Midbrain (tissue), 1 donor: ENCODE results near the gene MORN1.
A peak's percentile ranks its signal among the peaks of the same experiment; 100 is the strongest.
"Not testable (repeated sequence)": the region's sequence is repeated elsewhere in the genome, so short reads cannot be mapped to it uniquely, and the experiment has no call there.

ENCODE experiments used
- DNase-seq: peaks from one replicate; lab custom pipeline; 2025; lab: John Stamatoyannopoulos, UW

MORN1 gene

DNA sequence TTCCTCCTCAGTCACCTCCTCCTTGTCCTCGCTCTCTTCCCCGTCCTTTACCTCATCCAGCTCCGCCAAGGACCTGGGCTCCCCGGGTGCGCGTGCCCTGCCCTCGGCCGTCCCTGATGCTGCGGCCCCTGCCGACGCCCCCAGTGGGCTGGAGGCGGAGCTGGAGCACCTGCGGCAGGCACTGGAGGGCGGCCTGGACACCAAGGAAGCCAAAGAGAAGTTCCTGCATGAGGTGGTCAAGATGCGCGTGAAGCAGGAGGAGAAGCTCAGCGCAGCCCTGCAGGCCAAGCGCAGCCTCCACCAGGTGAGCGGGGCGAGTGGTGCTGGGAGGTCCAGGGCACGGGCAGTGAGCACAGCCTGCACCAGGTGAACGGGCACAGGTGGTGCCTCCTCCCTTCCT is 87.1 kb downstream of the MORN1 start:
- no peak for DNase-seq

- DNase-seq: no peak
Observed at GRCh38 chr1:2303781-2304180, 87.6 kb downstream of the MORN1 start.

DNA sequence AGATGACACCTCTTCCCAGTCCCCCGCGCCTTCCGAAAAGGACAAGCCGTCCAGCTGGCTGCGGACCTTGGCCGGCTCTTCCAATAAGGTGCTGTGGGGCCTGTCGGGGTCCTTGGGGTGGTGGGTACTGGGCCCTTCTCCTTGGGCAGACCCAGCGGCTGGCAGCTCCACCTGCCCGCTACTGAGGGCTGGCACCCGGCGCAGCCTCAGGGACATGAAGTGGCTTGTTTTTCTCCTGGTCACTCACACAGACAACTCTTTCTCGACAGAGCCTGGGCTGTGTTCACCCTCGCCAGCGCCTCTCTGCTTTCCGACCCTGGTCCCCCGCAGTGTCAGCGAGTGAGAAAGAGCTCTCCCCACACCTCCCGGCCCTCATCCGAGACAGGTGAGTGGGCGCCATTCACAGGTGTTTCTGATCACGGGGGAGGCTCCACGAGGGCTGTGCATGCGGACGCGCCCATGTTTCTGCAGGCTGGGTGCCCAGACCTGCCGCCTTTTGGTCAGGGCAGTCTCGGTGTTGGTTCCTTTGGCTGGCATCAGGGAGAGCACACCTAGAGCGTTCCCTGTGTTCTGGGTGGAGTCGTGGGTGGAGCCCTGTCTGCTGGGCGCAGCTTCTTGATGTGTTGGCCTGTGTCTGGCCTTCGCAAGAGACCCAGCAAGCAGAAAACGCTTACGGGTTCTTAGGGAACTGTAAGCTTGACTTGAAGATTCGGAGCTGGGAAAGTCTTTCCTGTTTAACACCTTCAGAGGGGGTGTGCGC is 88.2 kb downstream of the MORN1 start:
- DNase-seq: no peak

GRCh38 chr1:2302292-2302925 is 88.9 kb downstream of the MORN1 start:
- no peak for DNase-seq

GRCh38 chr1:2301607-2302291 is 89.6 kb downstream of the MORN1 start:
- no peak for DNase-seq

DNA sequence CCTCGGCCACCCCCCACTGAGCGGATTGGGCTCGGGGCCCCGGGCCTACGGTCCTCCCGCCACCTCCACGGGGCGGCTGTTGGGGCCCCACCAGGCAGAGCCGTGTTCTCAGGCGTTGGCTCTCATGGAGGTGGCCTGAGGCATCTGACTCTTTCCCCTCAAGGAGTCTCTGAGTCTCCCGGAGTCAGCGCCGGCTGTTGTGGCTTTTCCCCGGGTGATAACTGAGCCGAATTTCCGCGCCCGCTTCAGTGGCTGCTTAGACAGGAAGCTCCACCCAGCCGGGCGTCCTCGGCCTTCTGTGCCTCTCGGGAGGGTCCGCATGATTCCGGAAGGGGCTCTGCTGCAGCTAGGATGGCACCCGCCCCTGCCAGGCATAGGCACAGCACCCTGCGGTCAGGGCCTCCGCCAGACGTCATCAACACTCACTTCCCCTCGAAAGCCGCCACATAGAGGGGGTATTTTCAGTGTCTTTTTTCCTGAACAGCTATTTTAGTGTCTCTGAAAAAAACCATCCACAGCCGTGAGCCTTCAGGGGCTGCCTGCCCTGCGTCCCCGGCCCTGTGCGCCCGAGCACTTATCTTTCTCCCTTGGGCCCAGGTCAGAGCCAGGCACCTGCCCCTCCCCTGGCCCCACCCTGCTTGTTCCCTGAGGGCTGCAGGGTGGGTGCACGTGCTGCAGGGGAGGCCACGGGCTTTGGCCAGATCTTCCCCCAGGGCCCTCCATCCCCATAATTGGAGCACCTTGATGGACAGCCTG is 90.3 kb downstream of the MORN1 start:
- peak; percentile 34 for DNase-seq

DNA sequence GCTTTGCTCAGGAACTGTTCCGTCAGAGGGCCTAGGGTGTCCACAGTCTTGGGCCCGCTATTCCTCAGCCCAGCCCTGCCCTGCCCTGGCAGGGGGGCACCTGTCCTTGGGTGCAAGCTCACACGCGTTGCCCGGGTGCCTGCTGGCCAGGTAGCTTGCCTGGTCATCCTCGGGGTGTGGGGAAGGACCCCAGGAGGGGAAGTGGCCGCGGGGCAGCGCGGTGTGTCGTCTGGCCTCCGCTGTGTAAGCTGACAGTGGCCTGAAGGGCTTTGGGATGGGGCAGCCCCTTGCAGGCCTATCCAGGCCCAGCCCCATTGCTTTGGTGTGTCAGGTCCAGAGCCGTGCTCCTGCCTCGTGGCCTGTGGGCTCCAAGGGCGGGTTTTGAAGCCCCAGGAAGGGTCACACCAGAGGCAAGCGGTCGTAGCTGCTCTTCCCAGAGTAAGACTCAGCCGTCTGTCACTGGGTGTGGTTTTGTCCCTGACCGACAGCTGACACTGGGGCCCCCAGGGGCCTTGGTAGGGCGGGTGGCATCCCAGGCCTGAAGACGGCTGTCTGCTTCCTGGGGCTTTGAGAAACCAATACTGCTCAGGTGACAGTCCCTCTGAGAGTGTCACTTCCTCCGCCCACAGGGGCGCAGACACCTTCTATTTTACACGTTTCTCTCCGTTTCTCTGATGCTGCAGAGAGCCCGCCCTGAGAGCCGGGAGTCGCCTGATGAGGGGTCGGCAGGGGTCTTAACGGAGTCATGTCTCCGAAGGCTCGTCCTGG is 91.2 kb downstream of the MORN1 start:
- DNase-seq: no peak

- DNase-seq: no peak
Observed at GRCh38 chr1:2299131-2299627, 92.2 kb downstream of the MORN1 start.

DNA sequence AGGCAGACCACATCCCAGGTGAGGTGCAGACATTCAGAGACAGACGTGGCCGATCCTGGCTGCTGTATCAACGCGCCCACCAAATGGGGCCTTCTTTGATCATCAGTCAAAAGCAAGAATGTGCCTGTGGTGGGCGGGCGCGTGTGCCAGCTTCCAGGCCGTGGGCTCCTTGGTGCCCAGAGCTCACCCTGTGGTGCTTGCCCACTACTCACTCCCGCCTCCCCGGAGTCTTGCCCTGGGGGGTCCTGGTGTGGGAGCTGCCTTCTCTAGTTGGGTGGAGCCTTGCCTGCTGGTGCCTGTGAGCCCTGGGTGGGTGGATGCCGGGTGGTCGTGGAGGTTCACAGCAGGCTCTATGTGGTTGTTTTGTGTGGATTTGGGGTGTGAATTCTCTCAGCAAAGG is 92.7 kb downstream of the MORN1 start:
- no peak for DNase-seq

DNA sequence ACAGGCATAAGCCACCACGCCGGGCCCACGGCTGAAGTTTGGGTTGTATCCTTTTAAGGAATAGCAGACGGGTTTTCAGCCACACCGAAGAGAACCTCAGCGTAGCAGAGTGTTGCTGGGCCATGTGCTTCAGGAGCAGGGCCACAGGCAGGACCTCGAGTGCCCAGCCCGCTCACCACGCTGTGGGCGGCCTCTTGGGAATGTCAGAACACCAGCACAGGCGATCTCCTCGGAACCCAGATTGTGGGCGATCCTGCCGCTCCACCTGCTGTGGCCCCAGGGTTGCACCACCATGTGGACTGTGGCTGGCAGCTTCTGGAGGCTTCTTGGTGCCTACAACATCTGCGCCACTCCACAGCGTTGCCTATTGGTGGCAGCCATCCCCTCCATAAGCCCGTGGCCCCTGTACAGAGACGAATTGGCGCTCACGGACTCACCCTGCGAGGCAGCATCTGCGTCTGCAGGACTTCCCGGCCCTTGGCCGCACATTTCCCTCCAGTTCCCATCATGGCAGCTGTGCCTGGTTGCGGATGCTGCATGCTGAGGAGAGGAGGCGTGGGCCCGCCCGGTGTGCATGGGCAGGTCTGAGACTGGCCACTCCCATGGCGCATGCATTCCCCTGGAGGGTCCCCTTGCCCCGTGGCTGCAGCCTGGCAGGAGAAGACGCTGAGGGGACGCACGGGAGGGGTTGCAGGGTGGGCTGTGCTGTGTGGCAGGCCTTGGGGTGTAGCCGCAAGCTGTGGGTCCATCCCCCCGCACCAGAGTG is 93.9 kb downstream of the MORN1 start:
- no peak for DNase-seq

- DNase-seq: no peak
Observed at GRCh38 chr1:2296614-2297013, 94.7 kb downstream of the MORN1 start.

DNA sequence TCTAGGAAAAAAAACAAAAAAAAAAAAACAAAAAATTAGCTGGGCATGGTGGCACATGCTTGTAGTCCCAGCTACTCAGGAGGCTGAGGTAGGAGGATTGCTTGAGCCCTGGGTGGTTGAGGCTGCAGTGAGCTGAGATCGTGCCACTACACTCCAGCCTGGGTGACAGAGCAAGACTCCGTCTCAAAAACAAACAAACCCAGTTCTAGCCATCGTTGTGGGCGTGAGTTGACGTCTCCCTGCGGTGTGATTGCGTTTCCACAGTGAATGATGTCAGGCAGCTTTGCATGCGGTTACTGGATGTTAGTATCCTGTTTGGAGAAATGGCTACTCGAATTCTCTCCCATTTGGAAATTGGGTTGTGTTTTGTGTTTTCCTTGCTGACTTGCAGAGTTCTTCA is 95.1 kb downstream of the MORN1 start:
- DNase-seq: not testable (repeated sequence)

- DNase-seq: no peak
Observed at GRCh38 chr1:2295526-2295925, 95.8 kb downstream of the MORN1 start.

DNA sequence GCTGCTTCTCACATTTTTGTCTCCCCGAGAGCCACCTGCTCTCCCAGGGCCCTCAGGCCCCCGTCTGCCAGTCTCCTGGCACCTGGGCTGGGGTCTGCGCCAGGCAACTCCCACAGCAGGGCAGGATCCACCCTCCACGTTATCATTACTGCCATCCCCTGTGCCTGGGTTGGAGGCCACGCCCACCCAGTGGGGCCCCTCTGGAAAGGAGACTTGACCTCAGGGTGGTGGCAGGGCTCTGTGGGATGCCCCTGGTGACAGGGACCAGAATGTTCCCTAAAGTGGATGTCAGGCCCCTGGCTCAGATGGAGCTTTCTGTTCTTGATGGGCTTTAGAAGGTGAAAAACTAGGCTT is 96.7 kb downstream of the MORN1 start:
- no peak for DNase-seq

GRCh38 chr1:2294033-2294724 is 97.2 kb downstream of the MORN1 start:
- no peak for DNase-seq

GRCh38 chr1:2292725-2293450 is 98.5 kb downstream of the MORN1 start:
- no peak for DNase-seq

DNA sequence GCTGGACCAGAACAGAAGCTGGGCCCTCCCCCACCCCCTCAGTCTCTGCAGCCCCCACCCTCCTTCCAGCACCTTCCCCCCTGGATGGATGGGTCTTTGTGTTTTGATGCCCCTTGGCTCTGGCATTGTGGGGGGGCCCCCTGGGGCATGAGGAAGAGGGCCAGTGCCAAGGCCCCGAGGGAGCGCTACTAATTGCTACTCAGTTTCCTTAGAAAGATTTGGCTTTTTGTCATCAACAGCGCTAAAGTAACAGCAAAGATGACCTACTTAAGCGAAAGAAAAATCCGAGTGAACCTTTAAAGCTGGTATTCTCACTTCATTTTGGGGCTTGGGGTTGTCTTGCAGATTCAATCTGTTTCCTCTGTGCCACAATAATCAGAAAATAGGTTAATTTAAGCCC is 99.8 kb downstream of the MORN1 start:
- no peak for DNase-seq

DNA sequence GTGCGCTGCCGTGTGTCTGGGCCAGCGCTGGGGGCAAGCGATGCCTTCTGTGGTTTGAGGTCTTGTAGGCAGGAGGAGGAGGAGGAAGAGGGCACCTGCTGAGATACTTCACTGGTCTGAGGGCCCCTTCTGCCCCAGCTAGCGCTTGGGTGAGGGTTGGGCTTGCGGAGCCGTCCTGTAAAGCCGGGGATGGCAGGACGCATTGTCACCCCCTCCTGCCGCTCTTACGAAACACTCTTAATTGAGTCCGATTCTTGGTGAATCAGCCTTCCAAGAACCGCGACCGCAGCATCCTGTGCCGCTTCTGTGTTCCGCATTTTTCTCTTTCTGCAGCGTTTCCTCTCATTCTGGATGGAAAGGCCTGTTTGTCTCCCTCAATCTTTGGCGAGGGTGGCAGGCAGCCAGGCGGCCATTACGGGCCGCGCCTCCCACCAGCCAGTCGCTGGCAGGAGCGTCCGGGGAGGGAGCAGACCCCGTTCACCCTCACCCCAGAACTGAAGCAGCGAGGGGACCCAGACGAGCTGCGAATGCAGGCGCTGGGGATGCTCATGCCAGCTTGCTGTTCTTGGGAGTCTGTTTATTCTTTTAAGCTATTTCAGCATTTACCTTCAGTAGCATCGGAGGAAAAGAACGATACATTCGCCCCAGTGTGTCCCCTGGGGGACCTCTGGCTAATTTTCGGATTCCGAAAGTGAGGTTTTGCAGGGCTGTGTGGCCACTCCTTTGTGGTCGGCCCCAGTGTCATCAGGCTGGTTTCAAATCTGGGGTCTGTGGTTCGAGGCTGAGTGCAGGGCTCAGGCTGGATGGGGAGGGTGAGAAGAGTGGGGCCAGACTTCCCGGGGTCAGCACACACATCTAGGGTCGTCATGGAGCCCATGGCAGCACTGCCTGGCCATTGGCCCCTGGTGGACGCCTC is 100.5 kb downstream of the MORN1 start:
- DNase-seq: peak; percentile 78
